Glutamatergic neuron (in vitro differentiated cells): Measurements from ENCODE around the gene APMAP. TPM values are rescaled to one million over a fixed set of nuclear protein-coding genes. Genes with fewer than 3 reads are reported as not detected.
A peak's percentile ranks its signal among the peaks of the same experiment; 100 is the strongest.

Source experiments
- DNase-seq: peaks from one replicate; pipeline ENCODE4 v3.0.0; 2022
- H3K27ac Mint-ChIP-seq: one replicate; pipeline ENCODE4 v1.8.0; 2020; ENCODE audit warnings: mild to moderate bottlenecking, mixed read lengths, inconsistent platforms; ENCODE audit not compliant: unreplicated experiment
- H3K27me3 Mint-ChIP-seq: one replicate; pipeline ENCODE4 v1.8.0; 2020; ENCODE audit warnings: mild to moderate bottlenecking, moderate library complexity, mixed read lengths, inconsistent platforms; ENCODE audit not compliant: unreplicated experiment
- H3K36me3 Mint-ChIP-seq: one replicate; pipeline ENCODE4 v1.8.0; 2020; ENCODE audit warnings: mild to moderate bottlenecking, mixed read lengths, inconsistent platforms; ENCODE audit not compliant: unreplicated experiment
- H3K4me1 Mint-ChIP-seq: one replicate; pipeline ENCODE4 v1.8.0; 2020; ENCODE audit warnings: mild to moderate bottlenecking, low read depth, mixed read lengths, inconsistent platforms; ENCODE audit not compliant: unreplicated experiment
- H3K4me3 Mint-ChIP-seq: one replicate; pipeline ENCODE4 v1.8.0; 2020; ENCODE audit warnings: mild to moderate bottlenecking, mixed read lengths, inconsistent platforms; ENCODE audit not compliant: unreplicated experiment
- H3K9me3 Mint-ChIP-seq: one replicate; pipeline ENCODE4 v1.8.0; 2020; ENCODE audit warnings: mild to moderate bottlenecking, moderate library complexity, mixed read lengths, inconsistent platforms; ENCODE audit not compliant: unreplicated experiment
- CTCF ChIP-seq: fragments of 200-600 bp; sonication (generic); IDR thresholded peaks from one replicate; pipeline ENCODE4 v1.5.0; 2021; ENCODE audit not compliant: partially characterized antibody, unreplicated experiment
- total RNA-seq: library from RNA; stranded (reverse); fragmentation: NEBNext Ultra II Directional; extraction: Animal tissue kit (Norgen Biotek cat#: 25700); gene quantifications from one replicate; pipeline ENCODE4 v1.2.1, GENCODE V29; 2021; ENCODE audit not compliant: unreplicated experiment

Gene APMAP
- total RNA-seq, 1 donor from 2014 or later: 218 TPM

GRCh38 chr20:24960861-24961260 lies 31.7 kb downstream of the APMAP start:
- H3K27ac Mint-ChIP-seq: peak overlapping the region; percentile 70
- H3K4me1 Mint-ChIP-seq: peaks cover 47% of the 10 kb centered on the region
- no peak overlapping the region for H3K4me3 Mint-ChIP-seq
- peaks cover 22% of the 10 kb centered on the region for H3K27me3 Mint-ChIP-seq
- peaks cover 13% of the 10 kb centered on the region for H3K36me3 Mint-ChIP-seq
- no peak for DNase-seq
- TF ChIP-seq CTCF: no peak
- peaks cover 20% of the 10 kb centered on the region for H3K9me3 Mint-ChIP-seq

- DNase-seq: no peak
- no peak for TF ChIP-seq CTCF
- Mint-ChIP-seq H3K4me3 (no peak overlapping the region), H3K36me3 (peaks cover 13% of the 10 kb centered on the region), H3K4me1 (peaks cover 42% of the 10 kb centered on the region), H3K9me3 (peaks cover 17% of the 10 kb centered on the region), H3K27ac (no peak overlapping the region), H3K27me3 (peaks cover 18% of the 10 kb centered on the region)
Measured at GRCh38 chr20:24960302-24960801, 32.2 kb downstream of the APMAP start.

GRCh38 chr20:24959591-24960301 lies 32.8 kb downstream of the APMAP start:
- Mint-ChIP-seq H3K27ac (no peak overlapping the region), H3K27me3 (peaks cover 12% of the 10 kb centered on the region), H3K9me3 (peaks cover 11% of the 10 kb centered on the region), H3K36me3 (peaks cover 13% of the 10 kb centered on the region), H3K4me3 (no peak overlapping the region), H3K4me1 (peaks cover 38% of the 10 kb centered on the region)
- TF ChIP-seq CTCF: no peak
- DNase-seq: no peak

DNA sequence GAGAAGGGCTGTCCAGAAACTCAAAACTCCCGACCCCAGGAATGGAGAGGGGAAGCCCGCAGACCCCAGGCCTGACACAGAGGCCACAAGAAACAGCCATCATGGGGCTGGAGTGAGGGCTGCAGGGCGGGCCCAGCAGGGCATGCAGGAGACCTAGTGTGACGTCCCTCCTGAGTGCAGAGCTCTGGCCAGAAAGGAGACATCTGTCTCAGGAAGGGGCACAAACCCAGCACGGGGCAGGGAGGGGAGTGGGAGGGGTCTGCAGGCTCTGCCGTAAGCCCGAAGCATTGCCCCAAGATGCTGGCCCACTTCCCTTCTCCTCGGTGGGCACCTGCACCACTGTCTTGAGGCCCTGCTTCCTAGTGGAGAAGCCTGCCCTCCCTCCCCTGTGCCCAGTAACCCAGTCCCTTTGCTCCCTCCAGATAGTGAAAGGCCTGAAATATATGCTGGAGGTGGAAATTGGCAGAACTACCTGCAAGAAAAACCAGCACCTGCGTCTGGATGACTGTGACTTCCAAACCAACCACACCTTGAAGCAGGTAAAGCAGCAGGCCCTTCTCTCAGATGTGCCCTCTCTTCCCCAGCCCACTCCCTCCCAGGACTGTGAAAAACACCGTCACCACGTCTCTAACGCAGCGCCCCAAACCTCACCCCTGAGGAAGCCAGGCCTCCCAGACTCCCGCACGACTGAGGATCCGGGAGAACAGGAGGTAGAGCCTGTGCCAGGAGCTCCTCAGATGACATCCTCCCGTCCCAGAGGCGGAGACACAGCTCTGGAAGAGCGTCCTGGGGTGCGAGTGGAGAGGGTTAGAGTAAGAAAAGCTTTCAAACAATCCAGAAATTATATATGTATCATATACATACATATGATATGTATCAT lies 33.8 kb downstream of the APMAP start:
- no peak for TF ChIP-seq CTCF
- H3K27me3 Mint-ChIP-seq: peaks cover 5% of the 10 kb centered on the region
- H3K27ac Mint-ChIP-seq: no peak overlapping the region
- no peak for DNase-seq
- peaks cover 32% of the 10 kb centered on the region for H3K4me1 Mint-ChIP-seq
- peaks cover 6% of the 10 kb centered on the region for H3K9me3 Mint-ChIP-seq
- H3K4me3 Mint-ChIP-seq: no peak overlapping the region
- peaks cover 13% of the 10 kb centered on the region for H3K36me3 Mint-ChIP-seq
